ENCODE measurements around the gene ALDH1B1.

ALDH1B1 gene

DNA sequence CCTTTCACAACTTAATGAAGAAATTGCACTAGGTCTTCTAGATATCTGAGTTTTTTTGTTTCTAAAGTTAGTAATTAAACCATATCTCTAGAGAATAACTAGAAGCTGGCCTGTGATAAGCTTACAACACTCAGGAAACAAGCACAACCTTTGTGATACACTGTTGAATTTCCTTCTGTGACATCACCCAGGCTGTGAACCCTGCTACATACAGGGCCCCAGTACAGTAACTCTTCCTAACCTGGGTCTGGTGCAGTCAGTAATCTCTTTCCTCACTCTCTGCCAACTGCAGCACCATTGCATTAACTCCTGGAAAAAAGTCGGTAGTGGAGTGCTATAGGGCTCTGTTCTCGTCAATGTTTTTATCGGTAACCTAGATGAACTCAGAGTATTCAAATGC, 42.4 kb downstream of the ALDH1B1 start:
- H3K9me3 ChIP-seq (ENCODE audit: insufficient read depth, low read length, severe bottlenecking), result peaks cover 2% of the 10 kb centered on the region
- no peak overlapping the region for H3K4me2 ChIP-seq (ENCODE audit: insufficient read depth, low read length)
- H2AFZ ChIP-seq (ENCODE audit: low read depth, low read length), result no peak overlapping the region
- H3K4me1 ChIP-seq (ENCODE audit: insufficient read depth, low read length), result peaks cover 14% of the 10 kb centered on the region
- TF ChIP-seq, protein P1, sequence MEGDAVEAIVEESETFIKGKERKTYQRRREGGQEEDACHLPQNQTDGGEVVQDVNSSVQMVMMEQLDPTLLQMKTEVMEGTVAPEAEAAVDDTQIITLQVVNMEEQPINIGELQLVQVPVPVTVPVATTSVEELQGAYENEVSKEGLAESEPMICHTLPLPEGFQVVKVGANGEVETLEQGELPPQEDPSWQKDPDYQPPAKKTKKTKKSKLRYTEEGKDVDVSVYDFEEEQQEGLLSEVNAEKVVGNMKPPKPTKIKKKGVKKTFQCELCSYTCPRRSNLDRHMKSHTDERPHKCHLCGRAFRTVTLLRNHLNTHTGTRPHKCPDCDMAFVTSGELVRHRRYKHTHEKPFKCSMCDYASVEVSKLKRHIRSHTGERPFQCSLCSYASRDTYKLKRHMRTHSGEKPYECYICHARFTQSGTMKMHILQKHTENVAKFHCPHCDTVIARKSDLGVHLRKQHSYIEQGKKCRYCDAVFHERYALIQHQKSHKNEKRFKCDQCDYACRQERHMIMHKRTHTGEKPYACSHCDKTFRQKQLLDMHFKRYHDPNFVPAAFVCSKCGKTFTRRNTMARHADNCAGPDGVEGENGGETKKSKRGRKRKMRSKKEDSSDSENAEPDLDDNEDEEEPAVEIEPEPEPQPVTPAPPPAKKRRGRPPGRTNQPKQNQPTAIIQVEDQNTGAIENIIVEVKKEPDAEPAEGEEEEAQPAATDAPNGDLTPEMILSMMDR (IDR thresholded peaks at IDR 0.05; ENCODE audit: borderline replicate concordance, extremely low read depth, low read length, poor library complexity, severe bottlenecking), result no peak
- no peak for TF ChIP-seq EZH2 (IDR thresholded peaks at IDR 0.05; ENCODE audit: borderline replicate concordance, low read depth, low read length, severe bottlenecking)
- no peak overlapping the region for H3K9ac ChIP-seq (ENCODE audit: low read depth, low read length)
- DNase-seq (no peak), ATAC-seq (ENCODE audit: insufficient read depth, low read depth) (no peak)
- H3K27ac ChIP-seq (ENCODE audit: low read length), result no peak overlapping the region
- H3K4me3 ChIP-seq (ENCODE audit: low read depth in 1 of 2, low read length in 2 of 2), result no peak overlapping the region
- no peaks in the 10 kb centered on the region for H3K36me3 ChIP-seq (ENCODE audit: insufficient read depth, low read length)
- H4K20me1 ChIP-seq (ENCODE audit: insufficient read depth, low read length), result no peaks in the 10 kb centered on the region
- no peaks in the 10 kb centered on the region for H3K27me3 ChIP-seq (ENCODE audit: insufficient read depth, low read length, poor library complexity)
- H3K79me2 ChIP-seq (ENCODE audit: insufficient read depth, low read length), result no peaks in the 10 kb centered on the region

DNA sequence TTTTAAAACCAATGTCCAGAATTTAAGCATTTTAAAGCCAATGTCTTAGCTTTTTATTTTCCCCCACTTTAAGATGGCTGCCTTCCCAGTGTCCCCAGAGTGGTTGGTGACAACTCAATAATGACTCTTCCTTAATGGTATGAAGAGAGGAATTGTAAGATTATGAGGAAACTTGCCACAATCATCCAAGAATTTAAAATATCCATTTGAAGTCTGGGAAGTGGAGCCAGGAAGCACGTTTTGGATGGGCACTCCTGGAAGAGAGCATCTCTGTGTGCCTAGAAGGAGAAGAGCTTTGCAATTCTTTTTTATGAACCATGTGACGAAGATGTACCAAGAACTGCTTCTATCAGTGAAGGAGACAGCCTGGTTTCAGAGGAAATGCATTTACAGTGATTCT, 43.0 kb downstream of the ALDH1B1 start:
- Histone ChIP-seq H3K79me2 (ENCODE audit: insufficient read depth, low read length) (no peaks in the 10 kb centered on the region), H3K9ac (ENCODE audit: low read depth, low read length) (no peak overlapping the region), H3K27ac (ENCODE audit: low read length) (no peak overlapping the region), H3K4me3 (ENCODE audit: low read depth in 1 of 2, low read length in 2 of 2) (no peak overlapping the region), H2AFZ (ENCODE audit: low read depth, low read length) (no peak overlapping the region), H4K20me1 (ENCODE audit: insufficient read depth, low read length) (no peaks in the 10 kb centered on the region), H3K36me3 (ENCODE audit: insufficient read depth, low read length) (no peaks in the 10 kb centered on the region), H3K27me3 (ENCODE audit: insufficient read depth, low read length, poor library complexity) (no peaks in the 10 kb centered on the region), H3K4me1 (ENCODE audit: insufficient read depth, low read length) (peaks cover 10% of the 10 kb centered on the region), H3K4me2 (ENCODE audit: insufficient read depth, low read length) (no peak overlapping the region), H3K9me3 (ENCODE audit: insufficient read depth, low read length, severe bottlenecking) (peaks cover 2% of the 10 kb centered on the region)
- ATAC-seq (ENCODE audit: insufficient read depth, low read depth), result no peak
- DNase-seq, result no peak
- TF ChIP-seq, protein P1 (IDR thresholded peaks at IDR 0.05; ENCODE audit: borderline replicate concordance, extremely low read depth, low read length, poor library complexity, severe bottlenecking), result no peak
- no peak for TF ChIP-seq EZH2 (IDR thresholded peaks at IDR 0.05; ENCODE audit: borderline replicate concordance, low read depth, low read length, severe bottlenecking)

DNA sequence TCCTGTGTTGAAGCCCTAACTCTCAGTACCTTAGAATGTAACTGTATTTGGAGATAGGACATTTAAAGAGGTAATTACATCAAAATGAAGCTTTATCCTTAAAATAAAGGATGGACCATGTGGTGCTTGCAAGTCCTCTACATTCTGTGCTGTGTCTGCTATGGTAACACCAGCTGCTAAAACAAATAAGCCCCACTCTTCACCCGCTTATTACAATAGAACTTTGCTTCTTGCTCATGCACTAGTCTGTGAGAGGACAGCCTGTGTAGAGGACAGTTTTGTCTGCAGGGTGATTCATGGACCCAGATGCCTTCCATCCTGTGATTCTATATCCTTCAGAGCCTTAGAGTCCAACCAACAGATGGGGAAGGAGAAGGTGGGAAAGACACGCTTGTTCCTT, 44.2 kb downstream of the ALDH1B1 start:
- no peaks in the 10 kb centered on the region for H3K79me2 ChIP-seq (ENCODE audit: insufficient read depth, low read length)
- no peaks in the 10 kb centered on the region for H3K27me3 ChIP-seq (ENCODE audit: insufficient read depth, low read length, poor library complexity)
- ATAC-seq (ENCODE audit: insufficient read depth, low read depth) (no peak), DNase-seq (no peak)
- no peak overlapping the region for H3K27ac ChIP-seq (ENCODE audit: low read length)
- no peak overlapping the region for H3K4me2 ChIP-seq (ENCODE audit: insufficient read depth, low read length)
- TF ChIP-seq, protein P1 (IDR thresholded peaks at IDR 0.05; ENCODE audit: borderline replicate concordance, extremely low read depth, low read length, poor library complexity, severe bottlenecking), result no peak
- no peak for TF ChIP-seq EZH2 (IDR thresholded peaks at IDR 0.05; ENCODE audit: borderline replicate concordance, low read depth, low read length, severe bottlenecking)
- peaks cover 2% of the 10 kb centered on the region for H3K9me3 ChIP-seq (ENCODE audit: insufficient read depth, low read length, severe bottlenecking)
- H2AFZ ChIP-seq (ENCODE audit: low read depth, low read length), result no peak overlapping the region
- H3K4me1 ChIP-seq (ENCODE audit: insufficient read depth, low read length), result no peaks in the 10 kb centered on the region
- no peak overlapping the region for H3K9ac ChIP-seq (ENCODE audit: low read depth, low read length)
- no peak overlapping the region for H3K4me3 ChIP-seq (ENCODE audit: low read depth in 1 of 2, low read length in 2 of 2)
- H4K20me1 ChIP-seq (ENCODE audit: insufficient read depth, low read length), result no peaks in the 10 kb centered on the region
- no peaks in the 10 kb centered on the region for H3K36me3 ChIP-seq (ENCODE audit: insufficient read depth, low read length)

Data from DND-41 (cell line).